GM21447 (cell line): ENCODE measurements around the gene EPC1.
"Not testable (repeated sequence)": the region's sequence is repeated elsewhere in the genome, so short reads cannot be mapped to it uniquely, and the experiment has no call there.

Source experiments
- ATAC-seq: cut with Tn5 transposase; IDR thresholded peaks from one replicate; pipeline ENCODE4 v1.9.1; 2021; ENCODE audit not compliant: unreplicated experiment

The EPC1 gene, protein sequence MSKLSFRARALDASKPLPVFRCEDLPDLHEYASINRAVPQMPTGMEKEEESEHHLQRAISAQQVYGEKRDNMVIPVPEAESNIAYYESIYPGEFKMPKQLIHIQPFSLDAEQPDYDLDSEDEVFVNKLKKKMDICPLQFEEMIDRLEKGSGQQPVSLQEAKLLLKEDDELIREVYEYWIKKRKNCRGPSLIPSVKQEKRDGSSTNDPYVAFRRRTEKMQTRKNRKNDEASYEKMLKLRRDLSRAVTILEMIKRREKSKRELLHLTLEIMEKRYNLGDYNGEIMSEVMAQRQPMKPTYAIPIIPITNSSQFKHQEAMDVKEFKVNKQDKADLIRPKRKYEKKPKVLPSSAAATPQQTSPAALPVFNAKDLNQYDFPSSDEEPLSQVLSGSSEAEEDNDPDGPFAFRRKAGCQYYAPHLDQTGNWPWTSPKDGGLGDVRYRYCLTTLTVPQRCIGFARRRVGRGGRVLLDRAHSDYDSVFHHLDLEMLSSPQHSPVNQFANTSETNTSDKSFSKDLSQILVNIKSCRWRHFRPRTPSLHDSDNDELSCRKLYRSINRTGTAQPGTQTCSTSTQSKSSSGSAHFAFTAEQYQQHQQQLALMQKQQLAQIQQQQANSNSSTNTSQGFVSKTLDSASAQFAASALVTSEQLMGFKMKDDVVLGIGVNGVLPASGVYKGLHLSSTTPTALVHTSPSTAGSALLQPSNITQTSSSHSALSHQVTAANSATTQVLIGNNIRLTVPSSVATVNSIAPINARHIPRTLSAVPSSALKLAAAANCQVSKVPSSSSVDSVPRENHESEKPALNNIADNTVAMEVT

DNA sequence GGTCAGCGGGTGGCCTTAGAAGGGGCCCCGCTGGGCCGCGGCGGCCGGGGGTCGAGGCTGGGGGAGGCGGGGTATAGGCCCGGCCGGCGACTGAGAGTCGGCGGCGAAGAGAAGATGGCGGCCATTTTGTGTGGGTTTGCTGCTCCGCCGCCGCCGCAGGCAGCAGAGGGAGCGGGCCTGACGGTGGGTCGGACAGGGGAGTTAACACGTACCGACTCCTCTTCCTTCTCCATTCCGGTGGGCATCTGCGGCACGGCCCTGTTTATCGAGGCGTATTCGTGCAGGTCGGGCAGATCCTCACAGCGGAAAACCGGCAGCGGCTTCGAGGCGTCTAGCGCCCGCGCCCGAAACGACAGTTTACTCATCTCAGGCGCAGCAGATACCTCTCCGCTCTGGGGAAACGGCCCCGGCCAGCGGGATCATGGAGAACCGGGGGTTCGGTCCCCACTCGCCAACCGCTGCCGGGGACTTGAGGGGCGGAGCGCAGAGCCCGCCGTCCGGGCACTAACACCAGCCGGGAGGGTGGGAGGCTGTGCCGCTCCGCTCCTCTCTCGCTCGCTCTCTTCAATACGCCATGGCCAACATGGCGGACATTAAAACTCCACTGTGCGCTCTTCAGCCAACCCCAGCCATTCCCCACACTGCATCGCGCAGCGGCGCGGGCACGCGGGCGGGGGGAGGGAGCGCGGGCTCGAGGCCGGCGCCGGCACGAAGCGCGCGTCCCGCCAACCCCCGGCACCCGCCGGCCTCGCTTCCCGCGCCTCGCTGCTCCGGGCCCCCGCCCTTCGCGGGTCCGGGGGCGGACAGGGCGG is at the start of gene EPC1:
Gene EPC1 (minus strand): TSS at position 608 of the 812 bp plus-strand sequence. CDS start 243 bp downstream, at position 365.
- ATAC-seq = peak; percentile 70

DNA sequence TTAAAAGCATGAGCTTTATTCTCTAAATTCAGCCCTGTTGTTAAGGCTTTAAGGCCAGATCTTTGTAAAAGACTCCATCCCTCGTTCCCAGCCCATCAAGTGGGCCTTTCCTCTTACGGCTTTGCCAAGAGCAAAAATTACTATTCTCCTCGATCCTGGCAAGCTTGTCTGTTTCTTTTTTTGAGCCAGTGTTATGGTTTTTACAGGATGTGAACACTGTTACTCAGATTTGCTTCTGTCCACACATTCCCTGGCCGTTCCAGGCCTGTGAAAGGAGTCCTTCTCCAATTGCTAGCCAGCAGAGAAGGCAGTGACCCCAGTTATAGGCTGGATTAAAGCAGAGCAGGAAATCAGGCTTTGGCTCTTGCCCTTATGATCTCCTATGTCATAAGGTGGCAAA is 47.0 kb upstream of the EPC1 start:
- ATAC-seq = no peak

DNA sequence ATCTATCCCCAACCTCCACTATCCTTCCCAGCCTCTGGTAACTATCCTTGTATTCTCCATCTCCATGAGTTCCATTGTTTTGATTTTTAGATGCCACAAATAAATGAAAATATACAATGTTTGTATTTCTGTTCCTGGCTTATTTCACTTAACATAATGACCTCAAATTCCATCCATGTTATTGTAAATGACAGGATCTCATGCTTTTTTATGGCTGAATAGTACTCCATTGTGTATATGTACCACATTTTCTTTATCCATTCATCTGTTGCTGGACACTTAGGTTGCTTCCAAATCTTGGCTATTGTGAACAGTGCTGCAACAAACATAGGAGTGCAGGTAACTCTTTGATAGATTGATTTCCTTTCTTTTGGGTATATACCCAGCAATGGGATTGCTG is 45.3 kb upstream of the EPC1 start:
- not testable (repeated sequence) for ATAC-seq

DNA sequence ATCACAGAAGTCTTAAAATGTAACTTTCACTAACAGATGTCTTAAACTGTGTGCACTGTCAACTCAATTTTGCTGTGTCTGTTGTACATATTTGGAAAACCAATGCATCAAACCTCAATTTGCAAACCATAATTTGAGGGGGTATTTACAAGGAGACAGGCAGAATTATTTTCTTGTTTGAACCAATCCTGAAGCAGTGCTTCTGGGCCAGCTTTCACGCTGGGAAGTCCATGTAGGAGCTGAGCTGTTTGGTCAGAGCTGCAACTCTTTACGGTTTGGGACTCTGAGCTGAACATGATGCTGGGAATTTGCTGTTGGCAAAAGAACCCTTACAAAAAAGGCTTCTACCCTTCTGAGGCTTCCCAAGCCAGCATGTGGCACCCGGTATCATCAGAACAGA is 43.2 kb upstream of the EPC1 start:
- no peak for ATAC-seq

DNA sequence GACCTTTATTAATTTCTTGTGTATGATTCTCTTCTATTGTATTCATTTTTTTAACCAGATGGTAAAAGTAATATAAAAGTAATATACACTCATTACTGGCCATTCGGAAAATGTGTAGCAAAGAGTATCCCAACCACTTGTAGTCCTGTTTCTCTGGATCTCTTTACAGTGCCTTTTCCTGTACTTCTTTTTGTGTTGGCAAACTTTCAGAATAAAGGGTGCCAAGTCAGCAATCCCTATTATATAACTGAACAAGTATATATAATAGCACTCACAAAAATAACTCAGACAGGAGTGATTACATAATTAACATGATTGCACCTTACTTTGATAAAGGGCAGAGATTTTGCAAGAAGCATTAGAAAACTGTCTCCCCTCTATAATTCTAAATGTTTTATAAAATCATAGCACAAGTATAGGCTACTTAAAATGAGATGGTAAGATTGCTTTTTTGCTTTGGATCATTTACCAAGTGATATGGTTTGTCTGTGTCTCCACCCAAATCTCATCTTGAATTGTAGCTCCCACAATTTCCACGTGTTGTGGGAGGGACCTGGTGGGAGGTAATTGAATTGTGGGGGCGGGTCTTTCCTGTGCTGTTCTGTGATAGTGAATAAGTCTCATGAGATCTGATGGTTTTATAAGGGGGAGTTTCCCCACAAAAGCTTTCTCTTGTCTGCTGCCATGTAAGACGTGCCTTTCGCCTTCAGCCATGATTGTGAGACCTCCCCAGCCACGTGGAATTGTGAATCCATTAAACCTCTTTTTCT is 41.5 kb upstream of the EPC1 start:
- ATAC-seq = no peak

DNA sequence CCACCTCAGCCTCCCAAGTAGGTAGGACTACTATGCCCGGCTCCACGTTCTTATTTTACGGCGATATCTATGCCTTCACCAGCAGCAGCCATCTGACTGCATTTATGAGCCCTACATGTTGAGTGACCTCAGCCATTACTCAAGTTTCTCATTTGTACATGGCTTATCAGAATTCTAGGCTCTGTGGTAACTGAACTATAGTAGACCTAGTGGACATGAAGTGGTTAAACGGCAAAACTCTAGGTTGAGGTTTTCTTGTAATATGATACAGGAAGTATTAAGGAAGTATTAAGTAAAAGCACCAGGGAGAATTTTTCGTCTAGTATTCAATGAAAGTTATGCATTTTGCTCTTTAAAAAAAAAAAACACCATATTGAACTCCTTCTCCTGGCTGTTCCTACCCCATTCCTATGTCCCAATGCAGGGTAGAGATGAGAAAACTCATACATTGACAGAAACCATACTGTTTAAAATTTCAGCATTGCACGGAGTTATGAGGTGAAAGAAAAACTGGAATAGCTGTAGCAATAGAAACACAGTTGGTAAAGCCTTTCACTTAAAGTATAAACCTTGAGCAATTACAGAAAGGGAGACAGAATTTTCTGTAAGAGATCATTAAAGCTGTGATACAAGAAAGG is 39.8 kb upstream of the EPC1 start:
- ATAC-seq = no peak

DNA sequence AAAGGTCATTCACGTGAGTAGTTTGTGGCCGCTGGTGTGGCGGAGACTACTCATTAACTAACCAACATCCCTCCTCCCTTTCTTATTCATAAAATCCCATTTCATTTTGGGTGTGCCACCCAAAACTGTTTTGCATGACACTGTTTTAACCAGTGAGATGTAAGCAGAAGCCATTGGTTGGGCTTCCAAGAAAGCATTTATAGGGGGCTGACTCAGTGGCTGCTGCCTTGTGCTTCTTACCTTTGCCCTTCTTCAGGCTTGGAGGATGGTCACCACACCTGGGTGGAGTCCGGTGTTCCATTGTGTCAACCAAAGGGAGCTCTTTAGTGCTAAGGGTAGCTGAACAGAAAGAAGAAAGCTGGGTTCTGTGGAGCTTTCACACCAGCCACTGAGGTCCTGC is 37.2 kb upstream of the EPC1 start:
- no peak for ATAC-seq

DNA sequence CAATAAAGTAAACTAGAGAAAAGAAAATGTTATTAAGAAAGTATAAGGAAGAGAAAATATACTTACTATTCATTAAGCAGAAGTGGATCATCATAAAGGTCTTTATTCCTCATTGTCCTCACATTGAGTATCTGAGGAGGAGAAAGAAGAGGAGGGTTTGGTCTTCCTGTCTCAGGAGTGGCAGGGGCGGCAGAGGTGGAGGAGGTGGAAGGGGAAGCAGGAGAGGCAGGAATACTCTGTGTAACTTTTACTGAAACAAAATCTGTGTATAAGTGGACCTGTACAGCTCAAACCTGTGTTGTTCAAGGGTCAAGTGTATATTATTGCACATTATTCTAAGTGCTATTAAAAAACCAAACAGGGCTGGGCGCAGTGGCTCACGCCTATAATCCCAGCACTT is 34.2 kb upstream of the EPC1 start:
- no peak for ATAC-seq

DNA sequence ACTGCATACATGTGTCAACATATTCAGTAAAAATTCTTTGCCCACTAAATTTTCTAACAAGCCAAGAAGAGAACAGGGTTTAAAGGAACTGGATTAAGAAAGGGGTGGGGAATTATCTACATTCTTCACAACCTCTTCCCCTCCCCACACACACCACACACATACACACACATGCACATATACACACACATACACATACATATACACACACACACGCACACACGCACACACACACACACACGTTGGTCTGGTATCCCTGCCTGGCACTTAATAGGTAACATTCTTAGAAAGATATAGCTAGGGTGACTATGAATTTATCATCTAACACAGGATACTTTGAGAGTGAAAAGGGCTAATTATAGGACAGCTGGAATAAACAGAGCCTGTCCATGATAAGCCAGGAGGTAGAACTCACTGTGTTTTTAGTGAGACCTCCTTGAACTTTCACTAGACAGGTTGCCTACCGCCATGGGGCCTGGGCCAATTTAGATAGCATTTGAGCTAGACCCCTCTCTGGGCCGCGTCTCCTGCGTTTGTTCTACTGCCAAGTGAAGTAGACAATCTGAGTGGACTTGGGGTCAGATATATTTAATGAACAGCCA is 33.1 kb upstream of the EPC1 start:
- ATAC-seq = no peak

DNA sequence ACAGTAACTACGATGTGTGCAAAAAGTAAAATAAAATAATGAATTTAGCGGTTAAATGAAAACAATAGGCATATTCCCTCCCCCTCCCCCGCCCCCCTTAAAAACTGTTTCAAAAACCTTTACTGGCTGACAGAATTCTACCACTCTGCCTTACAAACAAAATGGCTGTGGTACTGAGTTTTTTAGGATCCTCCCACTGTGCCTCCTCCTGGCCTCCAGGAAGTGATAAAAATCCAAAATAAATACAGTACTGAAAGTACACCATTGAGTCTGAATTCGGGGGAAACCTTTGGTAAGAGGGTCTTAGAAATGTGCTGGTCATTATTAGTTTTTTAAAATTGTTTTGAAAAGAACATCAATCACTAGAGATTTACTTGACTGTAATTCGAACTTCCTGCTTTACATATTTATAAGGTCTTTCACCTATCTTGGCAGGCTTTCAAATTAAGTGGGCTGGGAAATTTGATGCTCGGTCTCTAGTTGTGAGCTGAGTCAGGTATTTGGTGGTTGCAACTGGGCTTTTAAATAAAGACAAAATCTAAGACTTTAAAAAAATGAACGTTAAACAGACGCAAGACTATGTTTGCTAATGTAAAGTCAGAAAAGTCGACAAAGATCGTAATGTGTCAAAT is 32.5 kb upstream of the EPC1 start:
- ATAC-seq = no peak

DNA sequence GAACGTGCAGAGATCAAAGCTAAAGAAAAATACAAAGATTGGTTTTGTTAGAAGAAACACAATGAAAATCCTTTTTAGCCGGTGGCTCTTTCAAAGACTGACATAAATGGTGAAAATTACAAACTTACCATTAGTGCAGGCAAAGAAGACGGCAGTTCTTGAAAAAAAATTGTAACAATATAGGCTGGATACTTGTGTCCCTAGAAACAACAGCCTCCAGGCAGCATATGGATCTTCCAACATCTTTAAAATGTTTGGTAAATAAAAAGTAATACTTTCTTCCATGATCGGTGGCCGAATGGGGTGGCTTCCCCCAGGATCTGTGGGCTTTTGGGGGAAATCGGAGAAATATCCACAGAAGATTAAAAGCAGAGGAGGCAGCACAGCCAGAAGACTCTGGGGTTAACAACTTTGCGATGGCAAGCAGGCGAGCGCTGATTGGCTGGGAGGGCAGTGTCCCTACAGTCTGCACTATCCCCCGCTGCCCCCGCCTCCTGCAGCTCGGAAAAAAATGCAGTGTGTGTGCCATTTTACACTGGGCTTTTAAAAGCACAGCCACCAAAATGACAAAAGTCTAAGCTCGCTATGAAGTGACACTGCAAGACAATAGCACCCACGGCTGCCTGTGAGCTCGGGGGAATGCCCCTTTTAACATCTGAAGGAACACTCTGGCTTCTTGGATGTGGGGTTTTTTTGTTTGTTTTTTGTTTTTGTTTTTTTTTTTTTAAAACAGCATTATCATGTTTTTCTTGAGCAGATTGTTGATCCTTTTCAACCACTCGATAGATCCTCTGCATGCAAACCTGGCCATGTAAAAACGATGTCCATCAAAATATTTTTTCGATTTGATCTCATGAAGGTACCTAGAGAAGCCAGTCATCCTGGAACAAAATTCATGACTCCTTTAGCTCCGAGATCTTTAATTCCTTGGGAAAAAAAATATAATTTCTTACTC is 31.7 kb upstream of the EPC1 start:
- peak; percentile 93 for ATAC-seq

DNA sequence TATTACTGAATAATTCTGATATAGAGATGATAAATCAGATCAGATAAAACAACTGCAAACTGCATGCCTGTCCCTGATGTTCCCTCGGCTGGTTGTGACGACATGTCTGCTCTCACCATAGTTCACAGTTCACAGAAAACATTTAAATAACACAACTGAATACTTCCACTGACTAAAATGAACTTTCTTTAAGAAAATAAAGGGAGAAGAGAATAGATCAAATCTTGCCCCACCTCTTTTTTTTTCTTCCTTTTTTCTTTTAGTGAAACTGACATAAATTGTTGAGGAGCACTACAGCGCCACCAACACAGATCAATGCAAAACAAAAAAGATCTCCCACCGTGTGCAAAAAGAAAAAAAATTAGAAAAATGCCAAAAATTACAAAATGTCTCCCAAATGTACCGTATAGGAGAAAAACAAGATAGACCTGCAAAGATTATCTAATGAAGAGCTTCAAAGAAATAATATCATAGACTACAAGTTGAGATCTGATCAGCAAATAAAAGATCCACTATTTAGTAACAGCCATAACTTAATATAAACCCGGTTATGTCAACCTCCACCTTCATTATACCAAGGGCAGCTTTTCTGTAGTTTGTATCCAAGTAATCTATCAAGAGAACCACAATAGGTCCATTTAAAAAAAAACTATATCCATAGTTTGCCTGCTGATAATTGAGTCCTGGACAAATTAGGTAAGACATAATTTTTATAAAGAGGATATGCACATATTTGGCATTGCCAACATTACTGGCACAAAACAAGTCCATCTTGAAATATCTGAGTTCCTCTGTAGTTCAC is 30.7 kb upstream of the EPC1 start:
- ATAC-seq = peak; percentile 33

DNA sequence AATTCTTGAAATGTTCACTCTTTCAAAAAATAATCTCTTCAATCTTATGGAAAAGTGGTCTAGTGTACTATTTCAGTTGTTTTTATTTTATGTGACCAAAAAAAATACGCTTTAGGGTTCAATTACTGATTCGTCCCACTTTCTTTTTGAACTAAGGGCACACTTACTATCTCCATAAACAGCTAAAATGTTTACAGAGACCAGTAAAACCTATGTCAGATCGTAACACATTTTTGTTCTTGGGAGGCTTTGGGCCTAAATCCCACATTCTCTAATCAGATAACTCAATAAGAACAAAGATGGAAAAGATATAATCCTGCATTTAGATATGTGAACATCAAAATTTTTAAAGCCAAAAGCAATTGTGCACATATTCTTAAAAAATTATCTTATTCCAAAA is 29.8 kb upstream of the EPC1 start:
- no peak for ATAC-seq

DNA sequence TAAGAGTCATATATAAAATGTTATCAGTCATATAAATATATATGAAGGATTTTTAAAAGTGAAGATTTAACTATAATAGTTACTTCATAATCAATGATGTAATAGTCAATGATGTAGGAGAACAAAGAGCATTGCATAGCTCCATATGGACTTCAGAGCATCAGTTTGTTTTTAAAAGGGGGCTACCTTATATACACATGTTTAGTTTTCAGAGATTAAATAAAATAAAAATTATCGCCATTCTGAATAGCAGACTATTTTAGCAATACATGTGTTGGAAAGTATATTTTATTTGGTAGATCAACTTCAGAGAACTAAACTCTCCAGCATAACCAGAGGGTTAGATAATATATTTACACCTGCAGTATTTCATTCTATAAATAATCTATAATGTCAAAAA is 29.1 kb upstream of the EPC1 start:
- no peak for ATAC-seq

DNA sequence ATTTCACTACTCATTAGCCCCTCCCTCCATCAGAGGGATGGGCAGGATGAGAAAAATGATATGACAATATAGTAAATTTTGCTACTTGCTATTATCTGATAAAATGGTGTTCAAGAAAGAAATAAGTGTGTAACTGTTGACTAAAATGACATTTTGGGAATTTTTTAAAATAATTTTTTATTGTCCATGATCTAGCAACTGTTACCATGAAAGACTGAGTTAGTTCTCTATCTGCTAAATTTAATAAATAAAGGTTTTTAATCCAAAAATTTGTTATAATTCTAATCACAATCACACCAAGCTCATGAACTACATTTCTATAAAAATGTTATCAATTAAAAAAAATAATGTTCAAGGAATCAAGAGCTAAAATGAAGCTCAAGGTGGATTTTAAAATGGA is 28.7 kb upstream of the EPC1 start:
- no peak for ATAC-seq

DNA sequence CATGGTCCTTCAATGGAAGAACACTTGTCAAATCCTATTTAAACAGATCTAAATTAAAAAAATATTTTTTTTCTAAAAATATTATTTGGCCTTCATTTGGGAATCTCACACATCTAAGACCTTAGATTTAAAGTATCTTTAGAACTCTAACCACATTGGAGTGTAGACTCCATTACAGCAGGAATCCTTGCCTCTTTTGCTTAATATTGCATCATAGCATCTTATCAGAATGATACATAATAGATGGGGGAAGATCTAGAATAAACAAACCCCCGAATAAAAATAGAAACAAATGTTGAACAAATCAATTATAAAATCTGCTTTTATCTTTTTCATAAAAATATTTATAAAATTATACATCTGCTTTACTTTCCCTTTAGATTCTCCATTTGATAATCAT is 27.6 kb upstream of the EPC1 start:
- ATAC-seq = no peak

DNA sequence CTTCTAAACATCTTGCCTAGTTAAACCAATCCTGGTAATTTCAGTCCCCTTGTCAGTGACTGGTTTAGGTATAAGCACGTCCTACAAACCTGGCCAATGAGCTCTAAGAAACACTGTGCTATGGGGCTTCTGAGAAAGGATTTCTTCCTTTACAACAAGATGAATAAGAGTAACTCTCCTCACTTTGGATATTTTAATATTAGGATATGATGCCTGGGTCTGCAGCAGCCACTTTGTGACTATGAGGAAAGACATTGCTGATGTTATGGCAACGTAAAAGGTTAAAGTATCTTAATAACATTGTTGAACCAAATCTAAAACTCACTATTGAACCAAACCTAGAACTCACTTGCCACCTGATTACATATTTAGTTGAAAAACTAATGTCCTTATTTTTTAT is 26.5 kb upstream of the EPC1 start:
- no peak for ATAC-seq
